Suprapubic skin (tissue), 4 donors: ENCODE data around the gene MSGN1.

Experiments used
- CTCF ChIP-seq, 2 donors: fragments of 200-600 bp in 1 of 2; fragments of 450-650 bp in 1 of 2; sonication (generic) in 1 of 2; IDR thresholded peaks; one replicate each; pipeline ENCODE4 v1.5.1; 2016 to 2019; ENCODE audit warnings: antibody characterized with exemption in 2 of 2, mild to moderate bottlenecking in 1 of 2, moderate library complexity in 1 of 2
- EP300 ChIP-seq: sonication (generic); formaldehyde crosslinking; IDR thresholded peaks from one replicate; pipeline ENCODE4 v1.6.1; 2017; ENCODE audit warnings: antibody characterized with exemption
- POLR2A ChIP-seq, 2 donors: fragments of 450-650 bp; IDR thresholded peaks; one replicate each; pipeline ENCODE4 v1.6.1; 2017; ENCODE audit warnings: antibody characterized with exemption in 2 of 2, mild to moderate bottlenecking in 2 of 2, moderate library complexity in 2 of 2
- POLR2AphosphoS5 ChIP-seq, 3 donors: sonication (generic); formaldehyde crosslinking; IDR thresholded peaks; one replicate each; pipeline ENCODE4 v1.6.1; 2017; ENCODE audit warnings: antibody characterized with exemption in 3 of 3

- TF ChIP-seq CTCF (IDR thresholded peaks at IDR 0.05) (no peak), POLR2A (IDR thresholded peaks at IDR 0.05) (no peak), POLR2AphosphoS5 (IDR thresholded peaks at IDR 0.05) (no peak), EP300 (no peak)
Observed at GRCh38 chr2:17791817-17792130, 24.5 kb upstream of the MSGN1 start.
